ENCODE data around the gene NAA40. TPM values are rescaled to one million over a fixed set of nuclear protein-coding genes. Genes with fewer than 3 reads are reported as not detected.

NAA40 gene
- total RNA-seq, 1 donor from 2014 or later, result 20.4 TPM

GRCh38 chr11:63999349-64000025, 60.7 kb downstream of the NAA40 start:
- Histone ChIP-seq H3K4me1 (peaks cover 35% of the 10 kb centered on the region), H3K9me3 (no peaks in the 10 kb centered on the region), H3K4me3 (peak overlapping the region; percentile 47), H3K36me3 (peaks cover 42% of the 10 kb centered on the region), H3K27ac (no peak overlapping the region), H3K27me3 (ENCODE audit: low read depth) (peaks cover 9% of the 10 kb centered on the region)
- TF ChIP-seq, protein P1, sequence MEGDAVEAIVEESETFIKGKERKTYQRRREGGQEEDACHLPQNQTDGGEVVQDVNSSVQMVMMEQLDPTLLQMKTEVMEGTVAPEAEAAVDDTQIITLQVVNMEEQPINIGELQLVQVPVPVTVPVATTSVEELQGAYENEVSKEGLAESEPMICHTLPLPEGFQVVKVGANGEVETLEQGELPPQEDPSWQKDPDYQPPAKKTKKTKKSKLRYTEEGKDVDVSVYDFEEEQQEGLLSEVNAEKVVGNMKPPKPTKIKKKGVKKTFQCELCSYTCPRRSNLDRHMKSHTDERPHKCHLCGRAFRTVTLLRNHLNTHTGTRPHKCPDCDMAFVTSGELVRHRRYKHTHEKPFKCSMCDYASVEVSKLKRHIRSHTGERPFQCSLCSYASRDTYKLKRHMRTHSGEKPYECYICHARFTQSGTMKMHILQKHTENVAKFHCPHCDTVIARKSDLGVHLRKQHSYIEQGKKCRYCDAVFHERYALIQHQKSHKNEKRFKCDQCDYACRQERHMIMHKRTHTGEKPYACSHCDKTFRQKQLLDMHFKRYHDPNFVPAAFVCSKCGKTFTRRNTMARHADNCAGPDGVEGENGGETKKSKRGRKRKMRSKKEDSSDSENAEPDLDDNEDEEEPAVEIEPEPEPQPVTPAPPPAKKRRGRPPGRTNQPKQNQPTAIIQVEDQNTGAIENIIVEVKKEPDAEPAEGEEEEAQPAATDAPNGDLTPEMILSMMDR (IDR thresholded peaks at IDR 0.05), result no peak
- intact Hi-C loops (cut with DNase I), result loop anchor here (5.0 kb wide), 1 partner anchor 148 kb away; no protein-coding TSS in a partner anchor
- ATAC-seq (peak; percentile 48 to 52), DNase-seq (peak; percentile 63)

DNA sequence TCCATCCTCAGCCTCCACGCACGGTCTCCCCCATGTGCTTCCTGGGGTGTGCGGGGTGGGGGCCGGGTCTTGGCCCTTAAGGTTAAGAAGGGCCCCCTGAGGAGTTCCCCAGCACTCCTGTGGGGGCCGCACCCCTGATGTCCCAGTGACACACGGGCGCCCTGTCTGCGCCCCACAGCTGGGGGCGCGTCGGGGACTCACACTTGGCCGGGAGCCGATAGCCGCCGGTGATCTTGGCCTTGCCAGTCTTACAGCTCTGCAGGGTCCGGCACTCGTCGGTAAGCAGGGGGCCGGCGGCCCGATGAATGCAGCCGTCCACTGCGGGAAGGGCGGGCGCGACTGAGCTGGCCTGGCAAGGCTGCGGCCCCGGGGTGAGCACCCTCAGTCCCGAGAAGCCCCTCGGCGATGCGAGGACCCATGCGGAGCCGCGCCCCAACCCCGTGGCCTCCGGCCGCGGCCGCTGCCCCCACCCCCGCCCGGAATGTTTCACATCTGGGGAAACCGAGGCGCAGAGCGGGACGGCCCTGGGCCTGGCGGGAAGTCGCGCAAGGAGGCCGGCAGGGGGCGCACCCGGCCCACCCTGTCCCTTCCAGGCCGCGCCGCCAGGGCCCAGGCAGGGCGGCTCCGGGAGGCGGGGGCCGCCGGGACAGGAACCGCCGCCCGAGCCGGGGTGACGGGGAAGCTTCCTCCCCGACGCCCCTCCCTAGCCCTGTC, 61.4 kb downstream of the NAA40 start:
- peaks cover 35% of the 10 kb centered on the region for H3K36me3 ChIP-seq
- no peak overlapping the region for H3K27ac ChIP-seq
- peak overlapping the region; percentile 47 for H3K4me3 ChIP-seq
- peaks cover 9% of the 10 kb centered on the region for H3K27me3 ChIP-seq (ENCODE audit: low read depth)
- intact Hi-C loops (cut with DNase I), result loop anchor here (5.0 kb wide), 1 partner anchor 147 kb away; no protein-coding TSS in a partner anchor
- ATAC-seq, result peak; percentile 88 to 89
- no peaks in the 10 kb centered on the region for H3K9me3 ChIP-seq
- TF ChIP-seq, protein P1 (IDR thresholded peaks at IDR 0.05), result peak; percentile 80
- peak; percentile 74 for DNase-seq
- H3K4me1 ChIP-seq, result peaks cover 35% of the 10 kb centered on the region

- H3K4me3 ChIP-seq, result peak overlapping the region; percentile 47
- H3K36me3 ChIP-seq, result peaks cover 29% of the 10 kb centered on the region
- H3K4me1 ChIP-seq, result peaks cover 35% of the 10 kb centered on the region
- peaks cover 9% of the 10 kb centered on the region for H3K27me3 ChIP-seq (ENCODE audit: low read depth)
- TF ChIP-seq, protein P1 (IDR thresholded peaks at IDR 0.05), result peak; percentile 16
- ATAC-seq (no peak), DNase-seq (peak; percentile 47)
- intact Hi-C loops (cut with DNase I), result loop anchor here (5.0 kb wide), 1 partner anchor 146 kb away; no protein-coding TSS in a partner anchor
- H3K27ac ChIP-seq, result no peak overlapping the region
- H3K9me3 ChIP-seq, result no peaks in the 10 kb centered on the region
Measured at GRCh38 chr11:64000740-64001483, 62.1 kb downstream of the NAA40 start.

DNA sequence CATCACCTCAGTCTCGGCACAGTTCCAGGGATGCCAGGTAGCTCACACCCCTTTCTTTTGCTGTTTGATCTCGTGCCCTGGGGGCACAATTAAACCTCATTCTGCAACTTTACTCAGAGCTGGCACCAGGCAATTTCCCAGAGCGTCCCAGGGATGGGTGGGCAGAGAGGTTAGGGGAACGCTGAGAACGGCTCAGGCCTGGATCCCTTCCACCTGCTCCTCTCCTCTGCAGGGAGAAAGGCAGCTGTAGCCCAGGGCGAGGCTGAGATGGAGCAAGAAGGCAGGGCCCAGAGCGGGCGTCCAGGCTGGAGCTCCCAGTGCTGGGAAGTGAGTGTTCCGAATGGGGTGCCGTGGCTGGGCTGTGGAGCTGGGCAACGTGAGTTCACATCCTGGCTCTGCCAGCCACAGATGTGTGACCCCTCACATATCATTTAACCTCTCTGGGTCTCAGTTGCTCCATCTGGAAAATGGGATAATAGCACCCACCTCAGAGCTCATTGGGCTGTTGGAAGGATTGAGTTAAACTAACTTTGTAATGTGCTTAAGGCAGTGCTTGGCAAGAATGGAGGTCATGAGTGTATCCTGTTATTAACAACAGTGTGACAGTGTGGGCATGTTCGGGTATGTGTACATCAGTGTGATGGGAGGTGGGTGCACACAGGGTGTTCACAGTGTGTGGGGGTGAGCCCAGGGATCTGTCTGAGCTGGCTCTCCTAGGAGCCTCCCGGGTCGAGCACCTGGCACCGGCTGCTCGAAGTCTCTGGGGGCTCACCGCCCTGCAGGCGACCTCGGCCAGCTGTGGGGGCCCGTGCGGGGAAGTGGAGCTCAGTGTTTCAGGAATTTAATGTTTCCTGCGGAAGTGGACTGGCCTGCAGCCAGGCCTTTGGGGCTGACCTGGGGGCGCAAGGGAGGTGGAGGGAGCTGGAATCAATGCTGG, 63.0 kb downstream of the NAA40 start:
- peaks cover 9% of the 10 kb centered on the region for H3K27me3 ChIP-seq (ENCODE audit: low read depth)
- DNase-seq, result no peak
- ATAC-seq, result no peak
- peaks cover 35% of the 10 kb centered on the region for H3K4me1 ChIP-seq
- peaks cover 21% of the 10 kb centered on the region for H3K36me3 ChIP-seq
- TF ChIP-seq, protein P1 (IDR thresholded peaks at IDR 0.05), result no peak
- intact Hi-C loops (cut with DNase I), result loop anchor here (5.0 kb wide), 1 partner anchor 146 kb away; no protein-coding TSS in a partner anchor
- no peaks in the 10 kb centered on the region for H3K9me3 ChIP-seq
- no peak overlapping the region for H3K4me3 ChIP-seq
- no peak overlapping the region for H3K27ac ChIP-seq

Measured in lower lobe of right lung (tissue), 2 donors.